Measurements from ENCODE around the gene CERT1. TPM values are rescaled to one million over a fixed set of nuclear protein-coding genes. Genes with fewer than 3 reads are reported as not detected.

Gene CERT1
- total RNA-seq, 1 experiment from 2014 or later, result 17.6 TPM

DNA sequence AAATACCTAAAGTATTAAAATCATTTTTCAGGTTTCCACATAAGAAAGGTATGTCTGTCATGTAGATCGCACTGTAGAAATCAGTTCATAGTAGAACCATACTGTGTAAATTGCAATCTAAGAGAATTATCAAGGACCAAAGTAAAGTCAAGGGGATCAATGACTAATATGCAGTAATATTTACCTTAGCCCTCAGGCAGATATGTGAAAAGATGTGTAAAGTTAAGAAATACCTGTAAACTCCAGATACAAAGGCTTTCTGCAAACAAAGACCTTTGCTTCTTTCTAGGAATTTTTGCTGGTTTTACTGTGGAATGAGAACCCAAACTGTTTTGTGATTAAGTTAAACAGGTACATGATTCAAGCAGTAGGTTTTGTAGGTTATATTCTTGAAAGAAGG, 11.8 kb upstream of the CERT1 start:
- Histone ChIP-seq H3K4me2 (no peak overlapping the region), H3K4me3 (no peak overlapping the region), H2AFZ (no peak overlapping the region), H3K79me2 (ENCODE audit: low read depth) (peaks cover 23% of the 10 kb centered on the region), H3K36me3 (ENCODE audit: low read depth) (peaks cover 7% of the 10 kb centered on the region), H3K27ac (no peak overlapping the region), H3F3A (ENCODE audit: insufficient read depth, low read depth) (no peaks in the 10 kb centered on the region; the same call in 1 of the 2 replicates), H4K20me1 (ENCODE audit: insufficient read depth) (peaks cover 4% of the 10 kb centered on the region; the same call in 1 of the 2 replicates), H3K27me3 (ENCODE audit: insufficient read depth, low read depth) (no peaks in the 10 kb centered on the region), H3K9me3 (ENCODE audit: insufficient read depth, low read depth) (peaks cover 16% of the 10 kb centered on the region), H3K4me1 (replicated peaks; ENCODE audit: insufficient read depth) (peaks cover 15% of the 10 kb centered on the region), H3K9me2 (ENCODE audit: insufficient read depth) (no peaks in the 10 kb centered on the region)
- BruUV-seq (replicated peaks), result no TSS peak
- intact Hi-C loops (cut with micrococcal nuclease; ENCODE audit: unreplicated experiment), result no loop called here
- ChIA-PET POLR2A (ENCODE audit: unreplicated experiment) (no interaction called here), CTCF (no interaction called here)
- peak in 1 of 2 experiments; percentile 77 for DNase-seq
- TF ChIP-seq, protein P1, sequence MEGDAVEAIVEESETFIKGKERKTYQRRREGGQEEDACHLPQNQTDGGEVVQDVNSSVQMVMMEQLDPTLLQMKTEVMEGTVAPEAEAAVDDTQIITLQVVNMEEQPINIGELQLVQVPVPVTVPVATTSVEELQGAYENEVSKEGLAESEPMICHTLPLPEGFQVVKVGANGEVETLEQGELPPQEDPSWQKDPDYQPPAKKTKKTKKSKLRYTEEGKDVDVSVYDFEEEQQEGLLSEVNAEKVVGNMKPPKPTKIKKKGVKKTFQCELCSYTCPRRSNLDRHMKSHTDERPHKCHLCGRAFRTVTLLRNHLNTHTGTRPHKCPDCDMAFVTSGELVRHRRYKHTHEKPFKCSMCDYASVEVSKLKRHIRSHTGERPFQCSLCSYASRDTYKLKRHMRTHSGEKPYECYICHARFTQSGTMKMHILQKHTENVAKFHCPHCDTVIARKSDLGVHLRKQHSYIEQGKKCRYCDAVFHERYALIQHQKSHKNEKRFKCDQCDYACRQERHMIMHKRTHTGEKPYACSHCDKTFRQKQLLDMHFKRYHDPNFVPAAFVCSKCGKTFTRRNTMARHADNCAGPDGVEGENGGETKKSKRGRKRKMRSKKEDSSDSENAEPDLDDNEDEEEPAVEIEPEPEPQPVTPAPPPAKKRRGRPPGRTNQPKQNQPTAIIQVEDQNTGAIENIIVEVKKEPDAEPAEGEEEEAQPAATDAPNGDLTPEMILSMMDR (conservative IDR thresholded peaks at IDR 0.05), result no peak
- no peak for TF ChIP-seq EZH2 (IDR thresholded peaks at IDR 0.05; ENCODE audit: low read depth)

DNA sequence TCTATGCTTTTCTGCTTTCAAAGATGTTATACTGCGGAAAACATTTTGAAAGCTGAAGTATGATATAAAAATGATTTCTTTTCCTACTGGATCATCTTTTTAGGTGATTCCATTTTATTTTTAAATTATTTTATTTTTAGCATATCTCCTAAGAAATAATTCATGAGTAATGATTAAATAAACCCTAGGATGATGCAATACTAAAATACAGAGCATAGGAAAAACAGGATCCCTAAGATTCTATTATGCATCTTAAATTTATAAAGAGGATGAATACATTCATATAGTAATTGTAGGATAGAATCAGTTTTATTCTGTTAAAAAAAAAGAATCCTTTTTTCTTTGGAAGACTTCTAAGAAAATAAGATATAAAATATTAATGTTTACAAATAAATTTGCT, 11.1 kb upstream of the CERT1 start:
- no TSS peak for BruUV-seq (replicated peaks)
- POLR2A ChIA-PET (ENCODE audit: unreplicated experiment), result no interaction called here
- Histone ChIP-seq H3K36me3 (ENCODE audit: low read depth) (peaks cover 7% of the 10 kb centered on the region), H3K4me3 (no peak overlapping the region), H2AFZ (no peak overlapping the region), H3K4me1 (replicated peaks; ENCODE audit: insufficient read depth) (peaks cover 15% of the 10 kb centered on the region), H3K9me2 (ENCODE audit: insufficient read depth) (no peaks in the 10 kb centered on the region), H4K20me1 (ENCODE audit: insufficient read depth) (peaks cover 4% of the 10 kb centered on the region; the same call in 1 of the 2 replicates), H3K27ac (no peak overlapping the region), H3K27me3 (ENCODE audit: insufficient read depth, low read depth) (no peaks in the 10 kb centered on the region), H3K4me2 (no peak overlapping the region), H3K9me3 (ENCODE audit: insufficient read depth, low read depth) (peaks cover 16% of the 10 kb centered on the region), H3F3A (ENCODE audit: insufficient read depth, low read depth) (no peaks in the 10 kb centered on the region; the same call in 1 of the 2 replicates), H3K79me2 (ENCODE audit: low read depth) (peaks cover 28% of the 10 kb centered on the region)
- CTCF ChIA-PET, result no interaction called here
- TF ChIP-seq, protein P1 (conservative IDR thresholded peaks at IDR 0.05), result no peak
- TF ChIP-seq EZH2 (IDR thresholded peaks at IDR 0.05; ENCODE audit: low read depth), result no peak
- no peak for DNase-seq
- intact Hi-C loops (cut with micrococcal nuclease; ENCODE audit: unreplicated experiment), result no loop called here

DNA sequence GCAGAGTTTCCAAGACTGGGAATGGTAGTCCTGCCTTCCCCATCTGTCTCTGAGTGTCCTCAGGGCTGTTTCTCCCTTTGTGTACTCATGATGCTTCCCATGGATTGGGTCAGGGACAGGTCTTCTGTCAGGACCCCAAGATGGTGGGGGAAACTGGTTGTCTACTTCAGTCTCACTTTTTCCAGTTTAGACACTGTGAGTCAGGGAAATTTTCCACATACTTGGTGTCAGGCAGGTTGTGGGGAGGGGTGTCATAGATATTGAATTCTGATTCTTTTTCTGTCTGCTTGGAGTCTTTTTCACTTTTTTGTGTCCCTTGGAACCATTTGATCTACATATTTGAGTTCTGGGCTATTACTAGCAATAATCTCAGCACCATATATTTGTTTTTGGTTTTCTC, 10.6 kb upstream of the CERT1 start:
- CTCF ChIA-PET, result no interaction called here

DNA sequence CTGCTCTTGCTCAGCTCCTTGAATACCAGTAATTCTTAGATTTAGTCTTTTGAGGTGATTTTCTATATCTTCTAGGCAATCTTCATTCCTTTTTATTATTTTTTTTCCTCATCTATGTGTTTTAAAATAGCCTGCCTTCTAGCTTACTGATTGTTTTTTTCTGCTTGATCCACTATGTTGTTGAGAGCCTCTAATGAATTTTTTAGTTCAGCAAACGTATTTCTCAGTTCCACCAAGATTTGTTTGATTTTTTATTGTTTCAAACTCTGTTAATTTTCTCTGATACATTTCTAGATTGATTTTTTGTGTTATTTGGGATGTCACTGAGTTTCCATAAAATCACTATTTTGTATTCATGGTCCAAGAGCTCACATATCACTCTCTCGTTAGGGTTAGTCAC, 9.8 kb upstream of the CERT1 start:
- Histone ChIP-seq H4K20me1 (ENCODE audit: insufficient read depth) (peaks cover 4% of the 10 kb centered on the region; the same call in 1 of the 2 replicates), H3K27me3 (ENCODE audit: insufficient read depth, low read depth) (no peaks in the 10 kb centered on the region), H3K4me1 (replicated peaks; ENCODE audit: insufficient read depth) (peaks cover 15% of the 10 kb centered on the region), H3K36me3 (ENCODE audit: low read depth) (peaks cover 7% of the 10 kb centered on the region), H3K9me2 (ENCODE audit: insufficient read depth) (no peaks in the 10 kb centered on the region), H2AFZ (no peak overlapping the region), H3K79me2 (ENCODE audit: low read depth) (peaks cover 35% of the 10 kb centered on the region), H3K4me2 (no peak overlapping the region), H3F3A (ENCODE audit: insufficient read depth, low read depth) (no peaks in the 10 kb centered on the region; the same call in 1 of the 2 replicates), H3K27ac (no peak overlapping the region), H3K9me3 (ENCODE audit: insufficient read depth, low read depth) (peaks cover 16% of the 10 kb centered on the region), H3K4me3 (no peak overlapping the region)
- no peak for TF ChIP-seq EZH2 (IDR thresholded peaks at IDR 0.05; ENCODE audit: low read depth)
- TF ChIP-seq, protein P1 (conservative IDR thresholded peaks at IDR 0.05), result no peak
- POLR2A ChIA-PET (ENCODE audit: unreplicated experiment), result interaction anchor here (0.6 kb wide), 1 partner anchor 9 kb away, joined by 4 read pairs; the partner anchor contains the start of gene POLK
- no peak for DNase-seq
- intact Hi-C loops (cut with micrococcal nuclease; ENCODE audit: unreplicated experiment), result no loop called here
- BruUV-seq (replicated peaks), result no TSS peak
- CTCF ChIA-PET, result no interaction called here

More for the DNA sequence above, 10.6 kb upstream of the CERT1 start:
- Histone ChIP-seq H3K27ac (no peak overlapping the region), H3F3A (ENCODE audit: insufficient read depth, low read depth) (no peaks in the 10 kb centered on the region; the same call in 1 of the 2 replicates), H3K4me2 (no peak overlapping the region), H3K9me2 (ENCODE audit: insufficient read depth) (no peaks in the 10 kb centered on the region), H2AFZ (no peak overlapping the region), H3K9me3 (ENCODE audit: insufficient read depth, low read depth) (peaks cover 16% of the 10 kb centered on the region), H3K4me3 (no peak overlapping the region), H3K36me3 (ENCODE audit: low read depth) (peaks cover 7% of the 10 kb centered on the region), H3K79me2 (ENCODE audit: low read depth) (peaks cover 29% of the 10 kb centered on the region), H3K27me3 (ENCODE audit: insufficient read depth, low read depth) (no peaks in the 10 kb centered on the region), H3K4me1 (replicated peaks; ENCODE audit: insufficient read depth) (peaks cover 15% of the 10 kb centered on the region), H4K20me1 (ENCODE audit: insufficient read depth) (peaks cover 4% of the 10 kb centered on the region; the same call in 1 of the 2 replicates)
- intact Hi-C loops (cut with micrococcal nuclease; ENCODE audit: unreplicated experiment), result no loop called here
- POLR2A ChIA-PET (ENCODE audit: unreplicated experiment), result no interaction called here
- TF ChIP-seq EZH2 (IDR thresholded peaks at IDR 0.05; ENCODE audit: low read depth), result no peak
- no peak for DNase-seq
- no TSS peak for BruUV-seq (replicated peaks)

Measured in PC-9 (cell line).